Ovary (tissue), 3 donors: ENCODE data around the gene TMEM145.

Source experiments
- CTCF ChIP-seq, 3 donors: fragments of 450-650 bp in 2 of 3; fragments of 200-600 bp in 1 of 3; IDR thresholded peaks; one replicate each; pipeline versions ENCODE4 v1.5.1 to v1.8.0; 2016 to 2022; ENCODE audit warnings: antibody characterized with exemption in 3 of 3, mild to moderate bottlenecking in 1 of 3
- POLR2A ChIP-seq: fragments of 450-650 bp; IDR thresholded peaks from one replicate; pipeline ENCODE4 v1.6.1; 2017; ENCODE audit warnings: antibody characterized with exemption, mild to moderate bottlenecking, moderate library complexity
- donor health status: DM: no; HTN: no; CAD: no.

- no peak for TF ChIP-seq CTCF (IDR thresholded peaks at IDR 0.05)
- TF ChIP-seq POLR2A, result no peak
Observed at GRCh38 chr19:42281827-42282762, 31.0 kb upstream of the TMEM145 start.
